NCI-H226 (cell line): ENCODE measurements around the gene A2ML1.
A peak's percentile ranks its signal among the peaks of the same experiment; 100 is the strongest.
"Not testable (repeated sequence)": the region's sequence is repeated elsewhere in the genome, so short reads cannot be mapped to it uniquely, and the experiment has no call there.

Source experiments
- DNase-seq: peaks from one replicate; pipeline ENCODE4 v3.0.0-alpha.2; 2015

Gene A2ML1

GRCh38 chr12:8859448-8859847, 37.0 kb downstream of the A2ML1 start:
- DNase-seq = not testable (repeated sequence)

DNA sequence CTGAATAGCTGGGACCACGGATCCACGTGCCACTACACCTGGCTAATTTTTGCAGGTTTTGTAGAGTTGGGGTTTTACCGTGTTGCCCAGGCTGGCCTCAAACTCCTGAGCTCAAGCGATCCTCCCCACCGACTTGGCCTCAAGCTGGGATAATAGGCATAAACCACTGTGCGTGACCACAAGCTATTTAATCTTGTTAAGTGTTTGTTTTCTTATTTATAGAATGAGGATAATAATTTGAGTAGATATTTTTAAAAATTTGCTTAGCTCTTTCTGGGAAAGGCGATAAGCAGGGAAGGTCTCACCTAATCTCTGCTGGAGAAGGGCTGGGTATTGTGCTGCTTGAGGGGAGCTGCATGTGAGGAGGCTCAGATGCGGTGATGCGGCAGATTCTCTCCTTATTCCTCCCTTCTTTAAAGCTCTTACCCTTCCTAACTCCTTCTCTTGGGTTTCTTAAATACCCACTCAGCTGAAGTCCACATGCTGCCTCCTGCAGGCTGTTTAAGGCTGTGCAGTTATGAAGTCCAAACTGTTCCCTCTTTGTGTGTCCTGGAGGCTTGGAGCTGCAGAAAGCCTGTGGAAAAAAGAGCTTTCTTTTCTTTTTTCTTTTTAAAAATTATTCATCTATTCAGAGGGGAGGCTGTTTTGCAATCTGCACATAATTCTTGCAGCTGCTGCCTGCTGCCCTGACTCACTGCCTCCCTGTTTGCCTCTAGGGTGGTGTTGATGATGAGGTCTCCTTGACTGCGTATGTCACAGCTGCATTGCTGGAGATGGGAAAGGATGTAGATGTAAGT, 37.9 kb downstream of the A2ML1 start:
- DNase-seq = peak; percentile 36

DNA sequence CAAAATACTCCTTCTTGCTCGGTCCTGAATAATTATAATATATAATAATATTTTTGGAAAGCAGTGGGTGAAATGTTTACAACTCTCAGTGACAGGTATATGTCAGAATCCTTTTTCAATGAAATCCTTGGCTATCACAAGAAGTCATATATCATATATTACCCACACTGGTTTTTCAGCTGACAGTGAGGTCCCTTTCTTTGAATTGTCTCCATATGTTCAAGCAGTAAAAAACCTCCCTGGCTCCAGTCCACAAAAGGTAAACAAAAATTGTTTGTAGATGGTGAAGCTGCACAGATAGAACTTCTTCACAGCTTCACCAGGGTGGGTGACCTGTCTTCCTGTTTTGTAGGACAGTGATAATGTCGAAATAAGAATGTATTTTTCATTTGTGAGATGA, 44.0 kb downstream of the A2ML1 start:
- DNase-seq = no peak

GRCh38 chr12:8867009-8867408, 44.6 kb downstream of the A2ML1 start:
- DNase-seq = no peak

GRCh38 chr12:8867786-8868185, 45.4 kb downstream of the A2ML1 start:
- no peak for DNase-seq

- DNase-seq = no peak
Observed at GRCh38 chr12:8870586-8870985, 48.2 kb downstream of the A2ML1 start.

GRCh38 chr12:8871068-8871467, 48.6 kb downstream of the A2ML1 start:
- DNase-seq = no peak

DNA sequence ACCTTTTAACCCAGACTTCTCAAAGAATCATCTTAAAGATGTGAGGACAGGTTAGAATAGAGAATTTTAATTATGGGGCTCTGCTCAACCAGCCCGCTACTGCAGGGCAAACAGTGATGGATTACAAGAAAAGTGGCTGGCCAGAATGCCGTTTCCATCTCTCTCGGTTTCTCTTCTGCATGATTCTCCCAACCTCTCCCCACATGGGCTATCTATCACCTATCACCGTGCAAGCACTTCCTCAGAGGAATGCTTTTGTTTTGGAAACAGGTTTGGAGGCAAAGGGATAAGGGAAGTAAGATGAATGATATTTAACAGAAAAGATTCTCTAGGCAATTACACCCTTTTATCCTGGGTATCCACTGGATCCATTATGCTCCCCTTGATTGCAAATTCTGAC, 54.5 kb downstream of the A2ML1 start:
- DNase-seq = no peak

GRCh38 chr12:8886502-8887284, 64.3 kb downstream of the A2ML1 start:
- no peak for DNase-seq

- DNase-seq = peak; percentile 30
Observed at GRCh38 chr12:8887285-8887715, 64.9 kb downstream of the A2ML1 start.

DNA sequence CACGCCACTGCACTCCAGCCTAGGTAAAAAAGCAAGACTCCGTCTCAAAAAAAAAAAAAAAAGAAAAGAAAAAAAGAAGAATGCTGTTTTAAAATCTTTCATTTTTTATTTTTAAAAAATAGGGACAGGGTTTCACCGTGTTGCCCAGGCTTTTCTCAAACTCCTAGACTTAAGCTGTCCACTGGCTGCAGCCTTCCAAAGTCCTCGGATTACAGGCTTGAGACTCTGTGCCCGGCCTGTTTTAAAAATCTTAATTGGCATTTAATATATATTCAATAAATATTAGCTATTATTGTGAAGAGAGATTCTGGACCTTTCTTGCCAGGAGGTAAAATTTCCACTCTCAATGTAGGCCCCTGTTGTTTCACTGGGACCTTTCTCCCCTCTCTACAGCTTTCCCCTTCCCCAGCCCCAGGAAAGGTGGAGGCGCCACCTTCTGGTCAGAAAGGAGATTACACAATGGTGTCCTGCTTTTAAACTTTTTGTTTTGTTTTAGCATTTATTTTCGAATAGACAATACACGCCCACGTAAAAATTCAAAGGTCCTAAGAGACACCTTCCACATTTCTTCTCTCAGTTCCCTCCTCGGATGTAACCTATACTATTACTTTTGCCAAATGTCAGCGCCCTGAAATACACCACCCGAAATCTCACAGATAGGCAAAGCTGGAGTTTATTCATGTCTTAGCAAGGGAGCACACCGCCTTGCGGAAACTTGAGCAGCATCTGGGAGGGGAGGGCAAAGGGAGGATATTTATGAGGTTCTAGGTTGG, 68.1 kb downstream of the A2ML1 start:
- no peak for DNase-seq

DNA sequence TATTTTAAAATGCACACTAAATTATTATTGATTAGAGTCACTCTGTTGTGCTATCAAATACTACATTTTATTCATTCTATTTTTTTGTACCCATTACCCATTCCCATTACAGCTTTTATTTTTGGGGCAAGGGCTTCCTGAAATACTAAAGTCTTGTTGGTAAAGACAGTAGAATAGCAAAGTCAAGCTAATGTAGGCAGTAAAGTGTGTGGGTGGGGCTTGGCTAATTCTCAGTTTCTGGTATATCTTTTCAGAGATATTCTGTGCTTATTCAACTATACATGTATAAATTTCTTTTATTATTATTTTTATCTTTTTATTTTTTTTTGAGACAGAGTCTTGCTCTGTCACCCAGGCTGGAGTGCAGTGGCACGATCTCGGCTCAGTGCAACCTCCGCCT, 69.6 kb downstream of the A2ML1 start:
- DNase-seq = no peak

DNA sequence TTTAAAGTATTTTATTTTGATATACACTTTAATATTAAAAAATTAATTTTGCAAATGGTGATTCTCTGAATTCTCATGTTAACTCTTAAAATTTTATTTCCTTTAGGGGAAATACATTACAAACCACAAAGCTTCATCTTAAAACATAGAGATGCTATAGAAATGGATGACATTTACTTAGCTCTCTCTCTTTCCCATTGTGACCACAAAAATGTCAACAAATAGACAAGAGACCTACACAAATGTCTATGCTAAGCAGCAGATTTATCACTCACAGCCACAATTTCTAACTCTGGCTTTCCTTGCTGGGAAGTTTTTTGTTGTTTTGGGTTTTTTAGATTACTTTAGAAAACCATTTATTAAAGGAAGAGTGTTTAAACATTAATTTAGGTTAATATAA, 72.0 kb downstream of the A2ML1 start:
- no peak for DNase-seq

DNA sequence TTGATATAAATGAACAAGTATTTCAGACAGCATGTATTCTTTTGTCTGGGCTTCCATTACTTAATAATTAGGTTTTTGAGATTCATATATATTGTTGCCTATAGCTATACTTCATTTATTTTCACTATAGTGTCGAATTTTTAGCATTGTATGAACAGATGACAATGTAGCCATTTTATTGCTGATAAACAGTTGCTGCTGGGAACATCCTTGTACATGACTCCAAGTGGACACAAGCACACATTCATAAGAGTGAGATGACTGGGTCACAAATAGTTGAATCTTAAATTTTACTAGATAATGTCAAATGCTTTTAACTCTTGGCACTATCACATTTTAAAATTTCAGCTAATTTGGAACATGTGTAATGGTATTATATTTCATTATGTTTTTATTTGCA, 72.6 kb downstream of the A2ML1 start:
- no peak for DNase-seq

DNA sequence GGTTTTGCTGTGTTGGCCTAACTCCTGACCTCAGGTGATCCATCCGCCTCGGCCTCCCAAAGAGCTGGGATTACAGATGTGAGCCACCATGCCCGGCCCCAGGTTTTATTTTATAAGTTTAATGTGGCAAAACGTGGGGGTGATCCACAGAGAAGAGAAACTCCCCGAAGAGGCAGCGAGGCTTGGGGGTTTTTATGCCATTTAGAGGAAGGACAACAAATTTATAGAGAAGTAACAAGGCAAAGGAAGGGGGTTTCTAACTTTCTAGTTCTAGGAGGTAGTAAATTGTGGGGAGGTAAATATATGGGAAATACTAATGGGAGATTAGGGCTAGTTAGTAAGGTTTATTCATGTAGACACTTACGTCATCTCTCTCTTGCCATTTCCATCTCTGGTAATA, 74.7 kb downstream of the A2ML1 start:
- no peak for DNase-seq

DNA sequence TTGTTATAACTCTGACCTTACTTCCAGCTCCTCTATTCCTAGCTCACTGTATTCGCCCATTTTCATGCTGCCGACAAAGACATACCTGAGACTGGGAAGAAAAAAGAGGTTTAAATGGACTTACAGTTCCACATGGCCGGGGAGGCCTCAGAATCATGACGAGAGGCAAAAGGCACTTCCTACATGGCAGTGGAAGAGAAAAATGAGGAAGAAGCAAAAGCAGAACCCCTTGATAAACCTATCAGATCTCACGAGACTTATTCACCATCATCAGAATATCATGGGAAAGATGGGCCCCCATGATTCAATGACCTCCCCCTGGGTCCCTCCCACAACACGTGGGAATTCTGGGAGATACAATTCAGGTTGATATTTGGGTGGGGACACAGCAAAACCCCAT, 77.4 kb downstream of the A2ML1 start:
- DNase-seq = no peak

DNA sequence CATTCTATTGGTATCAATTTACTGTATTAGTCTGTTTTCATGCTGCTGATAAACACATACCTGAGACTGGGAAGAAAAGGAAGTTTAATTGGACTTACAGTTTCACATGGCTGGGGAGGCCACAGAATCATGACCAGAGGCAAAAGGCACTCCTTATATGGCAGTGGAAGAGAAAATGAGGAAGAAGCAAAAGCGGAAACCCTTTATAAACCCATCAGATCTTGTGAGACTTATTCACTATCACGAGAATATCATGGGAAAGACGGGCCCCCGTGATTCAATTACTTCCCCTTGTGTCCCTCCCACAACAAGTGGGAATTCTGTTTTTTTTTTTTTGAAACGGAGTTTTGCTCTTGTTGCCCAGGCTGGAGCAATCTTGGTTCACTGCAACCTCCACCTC, 80.3 kb downstream of the A2ML1 start:
- not testable (repeated sequence) for DNase-seq

- no peak for DNase-seq
Observed at GRCh38 chr12:8903646-8904045, 81.2 kb downstream of the A2ML1 start.

DNA sequence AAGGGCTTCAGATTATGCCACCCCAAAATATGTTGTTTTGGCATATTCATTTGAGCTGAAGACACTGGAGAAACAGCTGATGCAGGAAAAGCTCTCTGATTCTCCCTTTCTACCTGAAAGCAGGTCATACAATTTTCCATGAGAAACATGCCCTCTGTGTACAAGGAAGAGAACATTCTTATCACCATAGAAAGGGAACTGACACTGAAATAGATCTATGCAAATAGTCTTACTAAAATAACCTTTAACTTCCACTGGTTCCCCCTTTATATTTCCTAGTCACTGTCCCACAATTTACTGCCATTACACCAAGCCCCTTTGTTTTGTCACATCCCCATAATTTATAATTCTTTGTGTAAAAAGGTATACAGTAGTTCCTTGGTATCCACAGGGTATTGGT, 82.2 kb downstream of the A2ML1 start:
- DNase-seq = no peak

- DNase-seq = no peak
Observed at GRCh38 chr12:8905546-8905945, 83.1 kb downstream of the A2ML1 start.

DNA sequence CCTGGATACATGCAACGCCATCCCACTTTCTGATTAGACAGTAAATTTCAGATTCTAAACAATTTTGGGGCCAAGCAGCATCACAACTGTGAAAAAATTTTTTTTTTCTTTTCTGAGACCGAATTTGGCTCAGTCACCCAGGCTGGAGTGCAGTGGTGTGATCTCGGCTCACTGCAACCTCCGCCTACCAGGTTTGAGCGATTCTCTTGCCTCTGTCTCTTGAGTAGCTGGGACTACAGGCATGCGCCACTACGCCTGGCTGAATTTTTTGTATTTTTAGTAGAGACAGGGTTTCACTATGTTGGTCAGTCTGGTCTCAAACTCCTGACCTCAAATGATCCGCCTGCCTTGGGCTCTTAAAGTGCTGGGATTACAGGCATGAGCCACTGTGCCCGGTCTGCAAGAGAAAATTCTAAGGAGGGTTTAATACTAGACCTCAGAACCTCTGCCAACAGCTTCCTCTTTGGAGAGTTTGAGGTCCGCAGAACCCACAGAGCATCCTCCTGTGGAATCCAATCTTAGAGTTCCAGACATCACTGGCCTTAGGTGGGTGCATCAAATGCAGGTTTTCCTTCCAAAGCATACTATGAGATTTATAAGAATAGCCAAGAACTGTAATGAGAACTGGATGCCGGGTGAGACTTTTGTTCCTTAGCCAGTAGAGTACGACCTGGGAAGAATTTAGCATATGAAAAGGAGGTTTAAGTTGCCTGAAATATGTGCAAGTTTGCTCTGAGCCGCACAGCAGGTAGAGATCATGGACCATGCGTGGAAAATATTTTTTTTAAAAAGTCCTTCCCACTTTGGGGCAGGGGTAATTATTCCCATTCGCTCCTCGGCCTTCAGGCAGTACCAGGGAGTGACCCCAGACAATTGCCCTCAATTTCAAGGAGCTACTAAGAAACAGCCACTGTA, 84.1 kb downstream of the A2ML1 start:
- no peak for DNase-seq

- no peak for DNase-seq
Observed at GRCh38 chr12:8907513-8907912, 85.1 kb downstream of the A2ML1 start.
